ENCODE results near the gene C5orf63. TPM values are rescaled to one million over a fixed set of nuclear protein-coding genes. Genes with fewer than 3 reads are reported as not detected.

C5orf63 gene
- total RNA-seq, 1 experiment from 2014 or later, result 1.2 TPM

- Histone ChIP-seq H3T11ph (ENCODE audit: low read length) (no peak overlapping the region), H2BK12ac (ENCODE audit: insufficient read length, low read depth, low read length) (no peak overlapping the region), H3K79me1 (ENCODE audit: insufficient read depth, low read depth, low read length, poor library complexity, severe bottlenecking) (no peaks in the 10 kb centered on the region), H3K18ac (ENCODE audit: insufficient read length, low read depth, low read length) (no peak overlapping the region), H3K4me2 (ENCODE audit: insufficient read depth, insufficient read length, low read length) (no peak overlapping the region), H2BK120ac (ENCODE audit: low read depth, low read length, poor library complexity, severe bottlenecking) (no peak overlapping the region), H3K79me2 (ENCODE audit: insufficient read depth, low read length) (no peaks in the 10 kb centered on the region), H2BK20ac (ENCODE audit: low read depth, low read length, poor library complexity, severe bottlenecking) (no peak overlapping the region), H2BK5ac (ENCODE audit: insufficient read length, low read length) (no peak overlapping the region), H4K8ac (replicated peaks; ENCODE audit: insufficient read length, low read depth, low read length) (no peak overlapping the region), H3K23me2 (ENCODE audit: insufficient read length, low read depth, low read length, poor library complexity, severe bottlenecking) (peaks cover 9% of the 10 kb centered on the region), H3K4me1 (ENCODE audit: insufficient read depth, low read length) (0 out of 2 replicates have a peak, but pooled peaks cover 2% of the 10 kb centered on the region), H3K14ac (ENCODE audit: insufficient read depth, low read length) (no peak overlapping the region), H3K27me3 (ENCODE audit: insufficient read depth, low read length) (no peaks in the 10 kb centered on the region), H4K20me1 (ENCODE audit: control insufficient read depth, insufficient read depth, insufficient read length) (no peaks in the 10 kb centered on the region), H3K56ac (ENCODE audit: insufficient read length, low read depth, low read length) (no peak overlapping the region), H2AFZ (ENCODE audit: low read length) (no peak overlapping the region), H4K91ac (ENCODE audit: insufficient read length, low read depth, low read length) (no peak overlapping the region), H2BK15ac (ENCODE audit: low read depth, low read length) (no peak overlapping the region), H4K5ac (ENCODE audit: insufficient read length, low read depth, low read length) (no peak overlapping the region), H3K9me3 (ENCODE audit: control insufficient read depth, low read depth, low read length) (no peaks in the 10 kb centered on the region), H3K9ac (ENCODE audit: extremely low read depth, insufficient read length, low read length) (no peak overlapping the region), H3K23ac (ENCODE audit: insufficient read length, low read depth, low read length) (no peak overlapping the region), H3K27ac (ENCODE audit: insufficient read length, low read depth, low read length) (no peak overlapping the region), H2AK5ac (ENCODE audit: insufficient read length, low read length) (no peak overlapping the region), H3K4ac (ENCODE audit: low read depth, low read length) (no peak overlapping the region)
- H3K27ac Mint-ChIP-seq, result no peak overlapping the region; a peak in 1 of 7 replicates
- TF ChIP-seq CTCF (conservative IDR thresholded peaks at IDR 0.05), result no peak
- no peaks in the 10 kb centered on the region; a peak in 1 of 7 replicates for H3K36me3 Mint-ChIP-seq (ENCODE audit: insufficient read depth in 1 of 3, low read depth in 3 of 3)
- WGBS (ENCODE audit: extremely low coverage, insufficient read length, low lambda C conversion rate), result no CpG with 5 or more reads among the region's 1 CpG
- no peaks in the 10 kb centered on the region for H3K9me3 Mint-ChIP-seq
- peaks cover 15% of the 10 kb centered on the region for H3K27me3 Mint-ChIP-seq (ENCODE audit: low read depth)
- no peak for DNase-seq
- peaks cover 25 to 32% of the 10 kb centered on the region in 2 experiments for H3K4me1 Mint-ChIP-seq
- H3K4me3 Mint-ChIP-seq, result no peak overlapping the region
Observed at GRCh38 chr5:127025467-127025866, 47.8 kb downstream of the C5orf63 start.

All from H9 (cell line).